Measurements from ENCODE around the gene TOP2A. TPM values are rescaled to one million over a fixed set of nuclear protein-coding genes. Genes with fewer than 3 reads are reported as not detected.
A peak's percentile ranks its signal among the peaks of the same experiment; 100 is the strongest.

The TOP2A gene
- total RNA-seq, 3 donors from 2014 or later (not counting 1 experiment from before 2014, with no cell fraction given): 2.0 to 6.4 (median 4.6) TPM

- H3K4me1 Mint-ChIP-seq: peaks cover 10 to 35% of the 10 kb centered on the region in 2 donors
- Histone ChIP-seq H3K9me3 (ENCODE audit: control insufficient read depth, insufficient read depth, low read length) (no peaks in the 10 kb centered on the region), H3K27ac (ENCODE audit: low read length) (peak overlapping the region; percentile 36), H3K27me3 (ENCODE audit: control insufficient read depth, insufficient read depth, low read length) (no peaks in the 10 kb centered on the region), H3K4me3 (ENCODE audit: low read length) (no peak overlapping the region), H3K36me3 (ENCODE audit: control insufficient read depth, insufficient read depth, low read length) (peaks cover 50% of the 10 kb centered on the region), H3K4me1 (ENCODE audit: control insufficient read depth, insufficient read depth, low read length) (peaks cover 32% of the 10 kb centered on the region)
- TF ChIP-seq, protein P1, sequence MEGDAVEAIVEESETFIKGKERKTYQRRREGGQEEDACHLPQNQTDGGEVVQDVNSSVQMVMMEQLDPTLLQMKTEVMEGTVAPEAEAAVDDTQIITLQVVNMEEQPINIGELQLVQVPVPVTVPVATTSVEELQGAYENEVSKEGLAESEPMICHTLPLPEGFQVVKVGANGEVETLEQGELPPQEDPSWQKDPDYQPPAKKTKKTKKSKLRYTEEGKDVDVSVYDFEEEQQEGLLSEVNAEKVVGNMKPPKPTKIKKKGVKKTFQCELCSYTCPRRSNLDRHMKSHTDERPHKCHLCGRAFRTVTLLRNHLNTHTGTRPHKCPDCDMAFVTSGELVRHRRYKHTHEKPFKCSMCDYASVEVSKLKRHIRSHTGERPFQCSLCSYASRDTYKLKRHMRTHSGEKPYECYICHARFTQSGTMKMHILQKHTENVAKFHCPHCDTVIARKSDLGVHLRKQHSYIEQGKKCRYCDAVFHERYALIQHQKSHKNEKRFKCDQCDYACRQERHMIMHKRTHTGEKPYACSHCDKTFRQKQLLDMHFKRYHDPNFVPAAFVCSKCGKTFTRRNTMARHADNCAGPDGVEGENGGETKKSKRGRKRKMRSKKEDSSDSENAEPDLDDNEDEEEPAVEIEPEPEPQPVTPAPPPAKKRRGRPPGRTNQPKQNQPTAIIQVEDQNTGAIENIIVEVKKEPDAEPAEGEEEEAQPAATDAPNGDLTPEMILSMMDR (IDR thresholded peaks at IDR 0.05): peak; percentile 93
- no peaks in the 10 kb centered on the region for H3K9me3 Mint-ChIP-seq
- intact Hi-C loops (cut with micrococcal nuclease): loop anchor here (1.0 to 2.0 kb wide), 2 partner anchors 52 to 152 kb away; no protein-coding TSS in a partner anchor
- peaks cover 0 to 3% of the 10 kb centered on the region in 2 donors for H3K27me3 Mint-ChIP-seq (ENCODE audit: low read depth in 2 of 2)
- ATAC-seq (peak; percentile 68 to 81 (median 76)), DNase-seq (peak; percentile 83 to 84)
- H3K4me3 Mint-ChIP-seq: no peak overlapping the region
- H3K36me3 Mint-ChIP-seq: no peaks in the 10 kb centered on the region
- H3K27ac Mint-ChIP-seq: peak overlapping the region in 1 of 2 donors; percentile 31
- 69% methylated on average over 29 of the region's 29 CpGs for WGBS (ENCODE audit: insufficient coverage)
These were observed 62.4 kb downstream of the TOP2A start for GRCh38 chr17:40355123-40355803.

- 89% methylated on average over 30 of the region's 30 CpGs for WGBS (ENCODE audit: insufficient coverage)
- H3K27ac ChIP-seq (ENCODE audit: low read length): peak overlapping the region; percentile 36
- H3K36me3 ChIP-seq (ENCODE audit: control insufficient read depth, insufficient read depth, low read length): peaks cover 58% of the 10 kb centered on the region
- no peaks in the 10 kb centered on the region for H3K27me3 ChIP-seq (ENCODE audit: control insufficient read depth, insufficient read depth, low read length)
- peak in 1 of 2 donors; percentile 26 for DNase-seq
- intact Hi-C loops (cut with micrococcal nuclease): loop anchor here (1.0 to 2.0 kb wide), 2 partner anchors 51 to 152 kb away; no protein-coding TSS in a partner anchor
- peaks cover 40% of the 10 kb centered on the region for H3K4me1 ChIP-seq (ENCODE audit: control insufficient read depth, insufficient read depth, low read length)
- Mint-ChIP-seq H3K36me3 (no peaks in the 10 kb centered on the region), H3K27ac (peak overlapping the region in 1 of 2 donors; percentile 31), H3K4me3 (no peak overlapping the region), H3K27me3 (ENCODE audit: low read depth in 2 of 2) (no peaks in the 10 kb centered on the region), H3K9me3 (no peaks in the 10 kb centered on the region), H3K4me1 (peaks cover 16 to 43% of the 10 kb centered on the region in 2 donors)
- no peak for ATAC-seq
- H3K4me3 ChIP-seq (ENCODE audit: low read length): no peak overlapping the region
- no peaks in the 10 kb centered on the region for H3K9me3 ChIP-seq (ENCODE audit: control insufficient read depth, insufficient read depth, low read length)
- TF ChIP-seq, protein P1 (IDR thresholded peaks at IDR 0.05): no peak
These were observed 63.2 kb downstream of the TOP2A start for GRCh38 chr17:40354221-40355122.

GRCh38 chr17:40352779-40353394 is 64.8 kb downstream of the TOP2A start:
- H3K9me3 ChIP-seq (ENCODE audit: control insufficient read depth, insufficient read depth, low read length): no peaks in the 10 kb centered on the region
- Mint-ChIP-seq H3K36me3 (no peaks in the 10 kb centered on the region), H3K4me3 (peak overlapping the region; percentile 1), H3K4me1 (peaks cover 24 to 50% of the 10 kb centered on the region in 2 donors), H3K9me3 (no peaks in the 10 kb centered on the region), H3K27me3 (ENCODE audit: low read depth in 2 of 2) (no peaks in the 10 kb centered on the region), H3K27ac (peak overlapping the region; percentile 18 to 85)
- peak in 2 of 3 donors; percentile 24 to 59 for ATAC-seq
- H3K27ac ChIP-seq (ENCODE audit: low read length): no peak overlapping the region
- peaks cover 53% of the 10 kb centered on the region for H3K4me1 ChIP-seq (ENCODE audit: control insufficient read depth, insufficient read depth, low read length)
- no peaks in the 10 kb centered on the region for H3K27me3 ChIP-seq (ENCODE audit: control insufficient read depth, insufficient read depth, low read length)
- H3K36me3 ChIP-seq (ENCODE audit: control insufficient read depth, insufficient read depth, low read length): peaks cover 71% of the 10 kb centered on the region
- peak in 1 of 2 donors; percentile 40 for DNase-seq
- WGBS (ENCODE audit: insufficient coverage): 74% methylated on average over 9 of the region's 9 CpGs
- TF ChIP-seq, protein P1 (IDR thresholded peaks at IDR 0.05): no peak
- H3K4me3 ChIP-seq (ENCODE audit: low read length): no peak overlapping the region
- intact Hi-C loops (cut with micrococcal nuclease): no loop called here

Measured in natural killer cell (primary cell).